Smooth muscle cell of bladder (primary cell): ENCODE results near the gene BAG3. TPM values are rescaled to one million over a fixed set of nuclear protein-coding genes. Genes with fewer than 3 reads are reported as not detected.

ENCODE experiments used
- total RNA-seq: library from RNA; depleted of rRNA; stranded (reverse); fragments of >200 nt; gene quantifications from 2 replicates; pipeline ENCODE4 v1.2.3, GENCODE V29; 2014

BAG3 gene
- 5.0 and 9.9 TPM in 2 replicates for total RNA-seq

GRCh38 chr10:119650692-119651513 is at the start of gene BAG3:
TSS of gene BAG3 (plus strand) at chr10:119651380. CDS start at chr10:119651676, 296 bp downstream.

DNA sequence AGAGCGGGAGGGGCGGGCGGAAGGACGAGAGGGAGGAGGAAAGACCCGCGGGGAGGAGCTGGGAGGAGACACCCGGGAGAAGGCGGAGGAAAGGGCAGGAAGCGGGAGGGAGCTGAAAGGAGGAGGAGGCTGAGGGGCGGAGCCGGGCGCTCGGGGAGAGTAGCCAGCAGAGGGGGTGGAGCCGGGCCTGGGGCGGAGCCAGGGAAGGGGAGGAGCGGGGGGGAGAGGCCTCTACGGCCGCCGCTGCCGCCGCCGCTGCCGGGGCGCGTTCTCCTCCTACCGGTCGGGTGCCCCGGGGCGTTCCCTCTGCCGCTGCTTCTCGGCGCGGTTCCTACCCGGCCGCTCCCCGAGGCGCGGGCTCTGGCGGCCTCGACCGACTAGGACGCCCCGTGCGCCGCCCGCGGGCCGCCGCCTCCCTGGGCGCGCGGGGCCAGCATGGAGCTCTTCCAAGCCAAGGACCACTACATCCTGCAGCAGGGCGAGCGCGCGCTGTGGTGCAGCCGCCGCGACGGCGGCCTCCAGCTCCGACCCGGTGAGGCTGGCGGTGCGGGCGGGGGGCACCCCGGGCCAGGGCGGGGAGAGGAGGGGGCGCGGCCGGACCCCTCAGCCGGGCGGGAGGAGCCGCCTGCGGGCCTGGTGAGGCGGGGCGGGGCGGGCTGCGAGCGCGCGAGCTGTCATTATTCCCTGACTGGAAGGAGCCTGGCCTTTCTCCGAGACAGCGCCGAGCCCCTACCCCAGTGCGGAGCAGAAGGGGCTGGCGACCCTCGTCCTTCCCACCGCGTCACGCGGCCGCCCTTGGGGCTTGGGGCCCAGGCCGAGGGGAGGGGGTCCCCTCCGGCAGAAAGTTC is 74.9 kb downstream of the BAG3 start, which contains the start of gene INPP5F:
Gene INPP5F, plus strand, starts transcription at position 223 of the 848 bp plus-strand sequence. Its CDS starts 213 bp downstream, at position 436.

Other genes starting within 250 kb of the BAG3 start
- gene RGS10, start 108.7 kb upstream of the BAG3 start, total RNA-seq = 47.3 and 63.9 TPM in 2 replicates
- 18.3 and 20.2 TPM in 2 replicates for gene TIAL1, start 54.4 kb upstream of the BAG3 start, total RNA-seq
- gene INPP5F, start 74.7 kb downstream of the BAG3 start, total RNA-seq = 13.7 and 14.5 TPM in 2 replicates
- gene MCMBP, start 221.5 kb downstream of the BAG3 start, total RNA-seq = 33.6 and 39.2 TPM in 2 replicates
- 17.9 and 42.5 TPM in 2 replicates for gene SEC23IP, start 241.3 kb downstream of the BAG3 start, total RNA-seq